Endothelial cell of umbilical vein (primary cell): ENCODE data around the gene SLC45A1. TPM values are rescaled to one million over a fixed set of nuclear protein-coding genes. Genes with fewer than 3 reads are reported as not detected.

Experiments used
- BruUV-seq: library from RNA; stranded (reverse); fragments of 400-500 nt; replicated peaks from 2 replicates; lab custom pipeline; 2021; lab: Mats Ljungman, UMichigan
- CTCF ChIA-PET: fragments of 300-600, 350-600 bp; sonication (Branson Sonifier 250); formaldehyde crosslinking; loops from one replicate; lab custom pipeline; 2021; ENCODE audit warnings: antibody characterized with exemption, inconsistent platforms; lab: Charles Lee
- POLR2A ChIA-PET: fragments of 300-600, 350-600 bp; sonication (Branson Sonifier 250); formaldehyde crosslinking; loops from one replicate; lab custom pipeline; 2021; ENCODE audit warnings: antibody characterized with exemption, inconsistent platforms; lab: Charles Lee
- DNase-seq: peaks from one replicate; pipeline ENCODE4 v3.0.0-alpha.2; 2011; ENCODE audit warnings: low read depth, low spot score
- FAIRE-seq: peaks from 2 replicates; lab custom pipeline; 2011; peaks lifted over from hg19 to GRCh38; lab: Jason Lieb, UNC
- H2AFZ ChIP-seq: 2 replicates; pipeline ENCODE4 v1.6.0; 2012; ENCODE audit warnings: low read depth, low read length, control low read depth, inconsistent platforms
- H3K27ac ChIP-seq: 2 replicates; pipeline ENCODE4 v1.5.1; 2011; ENCODE audit warnings: low read depth, mild to moderate bottlenecking, control low read depth, low read length, moderate library complexity; ENCODE audit not compliant: insufficient read depth
- H3K27me3 ChIP-seq, 2 experiments: 2 replicates each; pipeline versions ENCODE4 v1.6.0 to v1.6.1; 2011; ENCODE audit warnings: low read length in 2 of 2, mixed read lengths in 1 of 2; ENCODE audit not compliant: control insufficient read depth in 2 of 2, insufficient read depth in 2 of 2
- H3K36me3 ChIP-seq, 2 experiments: 2 replicates in 1 of 2; 3 replicates in 1 of 2; pipeline ENCODE4 v1.5.1; 2011; ENCODE audit warnings: low read length in 2 of 2, mild to moderate bottlenecking in 1 of 2, moderate library complexity in 1 of 2; ENCODE audit not compliant: control insufficient read depth in 2 of 2, insufficient read depth in 2 of 2; ENCODE audit errors: extremely low read depth in 1 of 2
- H3K4me1 ChIP-seq: 3 replicates; pipeline ENCODE4 v1.5.1; 2011; ENCODE audit warnings: mild to moderate bottlenecking, low read length; ENCODE audit not compliant: control insufficient read depth, insufficient read depth; ENCODE audit errors: extremely low read depth
- H3K4me2 ChIP-seq: 2 replicates; pipeline ENCODE4 v1.6.1; 2011; ENCODE audit warnings: low read length, control low read depth, mixed read lengths; ENCODE audit not compliant: insufficient read depth
- H3K4me3 ChIP-seq, 3 experiments: fragments of 200-600 bp in 1 of 3; sonication (generic), shearing (Covaris generic) in 1 of 3; replicated peaks in 1 of 3; 2 replicates each; pipeline ENCODE4 v1.5.1; 2011 to 2016; ENCODE audit warnings: control low read depth in 3 of 3, low read length in 3 of 3, mild to moderate bottlenecking in 2 of 3, inconsistent platforms in 1 of 3, low read depth in 1 of 3, moderate library complexity in 1 of 3; ENCODE audit not compliant: insufficient read depth in 1 of 3
- H3K79me2 ChIP-seq: 2 replicates; pipeline ENCODE4 v1.6.0; 2012; ENCODE audit warnings: low read length, inconsistent platforms; ENCODE audit not compliant: control insufficient read depth, insufficient read depth
- H3K9ac ChIP-seq: replicated peaks from 2 replicates; pipeline ENCODE3; 2011; ENCODE audit warnings: low read length, control low read depth; ENCODE audit not compliant: insufficient read depth; ENCODE audit errors: extremely low read depth
- H3K9me1 ChIP-seq: replicated peaks from 3 replicates; pipeline ENCODE4 v1.6.0; 2011; ENCODE audit warnings: mild to moderate bottlenecking, low read length; ENCODE audit not compliant: control insufficient read depth, insufficient read depth; ENCODE audit errors: extremely low read depth
- H3K9me3 ChIP-seq: replicated peaks from 2 replicates; pipeline ENCODE4 v1.5.1; 2012; ENCODE audit warnings: low read length, inconsistent platforms; ENCODE audit not compliant: control insufficient read depth, insufficient read depth
- H4K20me1 ChIP-seq: replicated peaks from 2 replicates; pipeline ENCODE3; 2011; ENCODE audit warnings: mild to moderate bottlenecking, low read length; ENCODE audit not compliant: control insufficient read depth, insufficient read depth; ENCODE audit errors: extremely low read depth
- EZH2 ChIP-seq: IDR thresholded peaks from 2 replicates; pipeline ENCODE4 v1.6.1; 2012; ENCODE audit warnings: borderline replicate concordance, low read depth, mild to moderate bottlenecking, moderate library complexity, low read length, inconsistent platforms; ENCODE audit not compliant: severe bottlenecking
- FOS ChIP-seq: IDR thresholded peaks from 2 replicates; pipeline ENCODE4 v1.6.1; 2011; ENCODE audit warnings: mild to moderate bottlenecking, low read length, moderate library complexity, borderline replicate concordance; ENCODE audit not compliant: insufficient read depth
- GATA2 ChIP-seq: IDR thresholded peaks from 2 replicates; pipeline ENCODE4 v1.7.0; 2011; ENCODE audit warnings: low read depth, mild to moderate bottlenecking, moderate library complexity, mixed read lengths, low read length; ENCODE audit not compliant: insufficient read length, insufficient read depth
- JUN ChIP-seq: IDR thresholded peaks from 2 replicates; pipeline ENCODE4 v1.6.1; 2011; ENCODE audit warnings: borderline replicate concordance, low read depth; ENCODE audit not compliant: insufficient read length, insufficient read depth
- MYC ChIP-seq: IDR thresholded peaks from one replicate; pipeline ENCODE4 v1.6.1; 2011; ENCODE audit warnings: mild to moderate bottlenecking, low read depth, low read length
- POLR2A ChIP-seq: IDR thresholded peaks from 2 replicates; pipeline ENCODE4 v1.6.1; 2012; ENCODE audit warnings: low read depth, mild to moderate bottlenecking, control low read depth, low read length
- POLR2AphosphoS5 ChIP-seq: IDR thresholded peaks from 2 replicates; pipeline ENCODE4 v1.6.1; 2012; ENCODE audit warnings: low read depth, mild to moderate bottlenecking, control low read depth, low read length, moderate library complexity; ENCODE audit not compliant: insufficient read depth
- dilution Hi-C: fragments of 300-500 bp; cut with MboI; formaldehyde crosslinking; loops from one replicate; pipeline ENCODE4 v1.15.0; 2019; ENCODE audit warnings: low sequenced_read_pairs; ENCODE audit not compliant: extremely low pct_ligation_motif_present
- intact Hi-C: fragments of 100-400 bp; cut with micrococcal nuclease; formaldehyde crosslinking; loops from one replicate; pipeline ENCODE4 v1.10.0; 2022
- polyA plus RNA-seq, 4 experiments: library from polyadenylated mRNA; depleted of rRNA in 3 of 4; stranded (reverse) in 3 of 4; unstranded in 1 of 4; fragments of >200 nt; gene quantifications; 2 replicates each; pipeline versions ENCODE4 v1.2.1 to v1.2.3, GENCODE V29; 2011 to 2012; ENCODE audit warnings: missing spikeins in 1 of 4
- total RNA-seq: library from RNA; stranded (reverse); gene quantifications from 2 replicates; pipeline ENCODE4 v1.2.3, GENCODE V29; 2021
- TF ChIP-seq, protein P1 (sequence below): IDR thresholded peaks from 2 replicates; pipeline ENCODE4 v1.6.1; 2011; ENCODE audit not compliant: insufficient read depth, insufficient read length
- TF ChIP-seq, protein P2 (sequence below), 2 donors: IDR thresholded peaks; 1 replicate in 1 of 2; 2 replicates in 1 of 2; pipeline ENCODE4 v1.5.1; 2011; ENCODE audit warnings: low read length in 2 of 2, mild to moderate bottlenecking in 2 of 2, moderate library complexity in 2 of 2, control low read depth in 1 of 2, inconsistent platforms in 1 of 2, low read depth in 1 of 2; ENCODE audit not compliant: insufficient read depth in 1 of 2; ENCODE audit errors: extremely low read depth in 1 of 2

The SLC45A1 gene
- total and polyA plus RNA-seq, 2 donors (not counting 3 experiments of a cell fraction or from before 2014, with no cell fraction given), result 1.3 to 1.4 TPM

DNA sequence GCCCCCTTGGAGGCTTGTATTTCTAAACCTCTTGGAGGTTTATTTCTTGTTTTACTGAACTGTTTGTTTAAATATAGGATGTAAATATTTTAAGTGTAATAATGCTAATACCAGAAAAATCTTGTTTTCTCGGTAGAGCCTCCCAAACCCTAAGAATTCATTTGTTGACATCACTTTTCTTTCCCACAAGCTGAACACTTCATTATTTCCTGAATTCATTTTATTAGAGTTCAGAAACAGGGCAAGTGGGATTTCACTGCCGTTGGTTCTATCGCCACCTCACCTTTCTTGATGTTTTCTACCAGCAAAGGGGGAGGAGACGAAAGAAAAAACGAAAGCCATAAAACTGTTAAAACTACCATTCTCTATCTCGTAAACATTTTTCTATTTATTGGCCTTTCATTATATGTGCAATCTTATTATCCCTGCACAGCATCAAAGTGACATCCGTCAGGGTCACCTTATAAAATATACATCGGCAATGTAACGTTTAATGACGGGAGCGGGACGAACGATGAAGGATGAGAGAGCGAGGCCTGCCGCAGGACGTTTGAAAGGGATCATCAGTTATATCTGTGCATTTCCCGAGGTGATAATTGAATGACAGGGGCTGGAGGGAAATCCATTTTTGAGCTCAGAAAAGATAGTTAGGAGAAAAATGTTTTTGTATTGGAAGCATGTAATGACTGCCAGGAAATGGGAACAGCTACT lies 59.5 kb downstream of the SLC45A1 start:
- intact Hi-C loops, result no loop called here
- POLR2A ChIA-PET, result no interaction called here
- peaks cover 16% of the 10 kb centered on the region for H3K4me1 ChIP-seq

DNA sequence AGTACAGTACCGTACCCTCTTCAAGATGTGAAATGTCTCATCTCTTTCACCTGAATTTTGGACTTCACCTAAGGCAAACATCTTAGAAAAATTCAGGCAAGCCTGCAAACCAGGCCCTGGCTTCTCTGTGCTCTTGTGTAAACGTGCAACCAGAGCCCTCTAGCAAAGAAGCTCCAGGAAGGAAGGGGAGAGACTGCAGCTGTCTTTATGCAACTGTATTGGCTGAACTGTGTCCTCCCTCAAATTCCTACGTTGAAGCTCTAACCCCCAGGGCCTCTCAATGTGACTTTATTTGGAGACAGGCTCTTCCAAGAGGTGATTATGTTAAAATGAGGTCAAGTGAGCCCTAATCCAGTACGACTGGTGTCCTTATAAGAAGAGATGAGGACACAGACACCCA lies 60.3 kb downstream of the SLC45A1 start:
- peaks cover 0 to 8% of the 10 kb centered on the region in 2 experiments for H3K36me3 ChIP-seq
- intact Hi-C loops, result no loop called here
- no peaks in the 10 kb centered on the region for H3K9me3 ChIP-seq
- ChIA-PET CTCF (interaction anchor here (0.7 to 1.3 kb wide), 2 partner anchors 9 to 31 kb away, joined by 3 to 4 read pairs; no protein-coding TSS in a partner anchor), POLR2A (no interaction called here)
- DNase-seq (no peak), FAIRE-seq (no peak)
- dilution Hi-C loops, result no loop called here
- BruUV-seq, result no TSS peak
- no peaks in the 10 kb centered on the region for H3K9me1 ChIP-seq
- no peak overlapping the region for H3K27ac ChIP-seq
- H3K4me1 ChIP-seq, result peaks cover 15% of the 10 kb centered on the region
- no peak overlapping the region for H3K4me2 ChIP-seq
- TF ChIP-seq FOS (no peak), EZH2 (no peak), POLR2AphosphoS5 (no peak), JUN (no peak), MYC (no peak), GATA2 (no peak), POLR2A (no peak)
- TF ChIP-seq, protein P1, sequence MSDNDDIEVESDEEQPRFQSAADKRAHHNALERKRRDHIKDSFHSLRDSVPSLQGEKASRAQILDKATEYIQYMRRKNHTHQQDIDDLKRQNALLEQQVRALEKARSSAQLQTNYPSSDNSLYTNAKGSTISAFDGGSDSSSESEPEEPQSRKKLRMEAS, result no peak
- TF ChIP-seq, protein P2, sequence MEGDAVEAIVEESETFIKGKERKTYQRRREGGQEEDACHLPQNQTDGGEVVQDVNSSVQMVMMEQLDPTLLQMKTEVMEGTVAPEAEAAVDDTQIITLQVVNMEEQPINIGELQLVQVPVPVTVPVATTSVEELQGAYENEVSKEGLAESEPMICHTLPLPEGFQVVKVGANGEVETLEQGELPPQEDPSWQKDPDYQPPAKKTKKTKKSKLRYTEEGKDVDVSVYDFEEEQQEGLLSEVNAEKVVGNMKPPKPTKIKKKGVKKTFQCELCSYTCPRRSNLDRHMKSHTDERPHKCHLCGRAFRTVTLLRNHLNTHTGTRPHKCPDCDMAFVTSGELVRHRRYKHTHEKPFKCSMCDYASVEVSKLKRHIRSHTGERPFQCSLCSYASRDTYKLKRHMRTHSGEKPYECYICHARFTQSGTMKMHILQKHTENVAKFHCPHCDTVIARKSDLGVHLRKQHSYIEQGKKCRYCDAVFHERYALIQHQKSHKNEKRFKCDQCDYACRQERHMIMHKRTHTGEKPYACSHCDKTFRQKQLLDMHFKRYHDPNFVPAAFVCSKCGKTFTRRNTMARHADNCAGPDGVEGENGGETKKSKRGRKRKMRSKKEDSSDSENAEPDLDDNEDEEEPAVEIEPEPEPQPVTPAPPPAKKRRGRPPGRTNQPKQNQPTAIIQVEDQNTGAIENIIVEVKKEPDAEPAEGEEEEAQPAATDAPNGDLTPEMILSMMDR (IDR thresholded peaks at IDR 0.05; ENCODE audit: extremely low read depth in 1 of 2, insufficient read depth in 1 of 2, low read depth in 1 of 2, low read length in 2 of 2), result no peak
- peaks cover 45% of the 10 kb centered on the region for H3K79me2 ChIP-seq
- no peak overlapping the region for H3K9ac ChIP-seq
- no peak overlapping the region for H2AFZ ChIP-seq
- H4K20me1 ChIP-seq, result no peaks in the 10 kb centered on the region
- H3K27me3 ChIP-seq, result no peaks in the 10 kb centered on the region
- no peak overlapping the region for H3K4me3 ChIP-seq

More for the DNA sequence above, 59.5 kb downstream of the SLC45A1 start:
- Histone ChIP-seq H3K27me3 (no peaks in the 10 kb centered on the region), H3K79me2 (peaks cover 40% of the 10 kb centered on the region), H3K36me3 (peaks cover 0 to 8% of the 10 kb centered on the region in 2 experiments), H4K20me1 (no peaks in the 10 kb centered on the region), H3K9me1 (no peaks in the 10 kb centered on the region), H3K4me2 (no peak overlapping the region), H3K9ac (no peak overlapping the region), H3K4me3 (no peak overlapping the region), H3K9me3 (no peaks in the 10 kb centered on the region), H3K27ac (no peak overlapping the region), H2AFZ (no peak overlapping the region)
- dilution Hi-C loops, result no loop called here
- DNase-seq (no peak), FAIRE-seq (no peak)
- CTCF ChIA-PET, result interaction anchor here (0.7 to 1.3 kb wide), 2 partner anchors 10 to 32 kb away, joined by 3 to 4 read pairs; no protein-coding TSS in a partner anchor
- TF ChIP-seq POLR2AphosphoS5, result no peak
- no peak for TF ChIP-seq POLR2A
- TF ChIP-seq FOS, result no peak
- TF ChIP-seq EZH2, result no peak
- no peak for TF ChIP-seq GATA2
- no TSS peak for BruUV-seq
